GM12865 (cell line): ENCODE measurements around the gene FBXL4.

Experiments
- DNase-seq: peaks from one replicate; pipeline ENCODE4 v3.0.0; 2010; ENCODE audit warnings: low read depth
- H3K4me3 ChIP-seq: 2 replicates; pipeline ENCODE4 v1.5.1; 2011; ENCODE audit warnings: mild to moderate bottlenecking, low read depth, low read length, control low read depth
- CTCF ChIP-seq: IDR thresholded peaks from 2 replicates; pipeline ENCODE4 v1.5.1; 2011; ENCODE audit warnings: low read length, control low read depth, low read depth, inconsistent platforms; ENCODE audit not compliant: insufficient read depth; ENCODE audit errors: missing control alignments

FBXL4 gene

GRCh38 chr6:98845211-98846020, 102.3 kb downstream of the FBXL4 start:
- no peak overlapping the region for H3K4me3 ChIP-seq
- peak; percentile 75 for DNase-seq
- peak; percentile 83 for TF ChIP-seq CTCF

GRCh38 chr6:98844244-98845210, 103.2 kb downstream of the FBXL4 start:
- TF ChIP-seq CTCF = no peak
- no peak overlapping the region for H3K4me3 ChIP-seq
- DNase-seq = no peak

- H3K4me3 ChIP-seq = no peak overlapping the region
- TF ChIP-seq CTCF = no peak
- no peak for DNase-seq
Measured at GRCh38 chr6:98843271-98844243, 104.2 kb downstream of the FBXL4 start.

- DNase-seq = no peak
- TF ChIP-seq CTCF = no peak
- H3K4me3 ChIP-seq = no peak overlapping the region
Measured at GRCh38 chr6:98842342-98843180, 105.2 kb downstream of the FBXL4 start.

GRCh38 chr6:98841621-98842341, 106.0 kb downstream of the FBXL4 start:
- no peak for DNase-seq
- no peak overlapping the region for H3K4me3 ChIP-seq
- TF ChIP-seq CTCF = no peak
